Spleen (tissue), 7 donors: ENCODE measurements around the gene NECTIN1.

Source experiments
- CTCF ChIP-seq, 11 experiments: fragments of 200-600 bp in 7 of 11; fragments of 450-650 bp in 4 of 11; sonication (generic) in 4 of 11; IDR thresholded peaks in 8 of 11; conservative IDR thresholded peaks in 3 of 11; 1 replicate in 7 of 11; 2 replicates in 4 of 11; pipeline versions ENCODE4 v1.4.0 to v1.8.0; 2016 to 2021; ENCODE audit warnings: antibody characterized with exemption in 11 of 11, inconsistent platforms in 4 of 11, mild to moderate bottlenecking in 1 of 11
- POLR2A ChIP-seq, 3 donors: fragments of 450-650 bp; IDR thresholded peaks; one replicate each; pipeline ENCODE4 v1.5.1; 2017; ENCODE audit warnings: antibody characterized with exemption in 3 of 3, mild to moderate bottlenecking in 1 of 3
- POLR2AphosphoS5 ChIP-seq, 3 donors: sonication (generic); formaldehyde crosslinking; IDR thresholded peaks; one replicate each; pipeline ENCODE4 v1.5.1; 2017; ENCODE audit warnings: antibody characterized with exemption in 3 of 3
- donor health status: DM: no; HTN: no; CAD: no; lungs with moderate emphysema.
- donor health status: DM: no; HTN: no; CAD: no.
- donor health status: DM: no; HTN: no; CAD: no.

GRCh38 chr11:119668676-119669075 is 60.3 kb downstream of the NECTIN1 start:
- TF ChIP-seq CTCF (IDR thresholded peaks at IDR 0.05 in 8 of 11, conservative IDR thresholded peaks at IDR 0.05 in 3 of 11) = no peak
- TF ChIP-seq POLR2AphosphoS5 (IDR thresholded peaks at IDR 0.05) = no peak
- no peak for TF ChIP-seq POLR2A (IDR thresholded peaks at IDR 0.05)
